ENCODE measurements around the gene FEM1C. TPM values are rescaled to one million over a fixed set of nuclear protein-coding genes. Genes with fewer than 3 reads are reported as not detected.

The FEM1C gene
- total and polyA plus RNA-seq, 10 donors, result 3.1 to 22.7 (median 16.9) TPM

DNA sequence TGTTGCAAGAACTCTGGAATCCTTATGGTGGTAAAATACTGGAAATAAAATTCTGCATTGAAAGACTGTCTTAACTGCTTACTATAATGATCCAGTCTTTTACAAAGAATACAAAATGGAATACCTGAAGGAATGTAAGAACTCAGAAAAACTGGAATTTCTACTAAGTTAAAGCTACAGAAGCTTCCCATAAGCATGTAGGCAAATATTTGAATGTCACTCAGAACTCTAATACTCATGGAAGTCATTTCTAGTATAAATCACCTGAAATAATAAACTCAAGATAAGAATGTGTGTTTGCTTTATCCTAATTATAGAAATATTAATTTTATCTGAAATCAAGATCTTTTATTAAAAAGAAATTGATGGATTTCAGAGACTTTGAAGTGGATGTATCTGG lies 54.8 kb downstream of the FEM1C start:
- Histone ChIP-seq H3K4me1 (peaks cover 0 to 15% (median 0%) of the 10 kb centered on the region in 6 donors), H3K4me3 (no peak overlapping the region), H3K27ac (no peak overlapping the region), H3K9me3 (no peaks in the 10 kb centered on the region), H3K27me3 (replicated peaks in 1 of 7) (peaks cover 0 to 32% (median 0%) of the 10 kb centered on the region in 7 donors), H3K36me3 (no peaks in the 10 kb centered on the region)
- TF ChIP-seq POLR2AphosphoS5 (IDR thresholded peaks at IDR 0.05) (no peak), POLR2A (IDR thresholded peaks at IDR 0.05) (no peak)
- TF ChIP-seq, protein P1, sequence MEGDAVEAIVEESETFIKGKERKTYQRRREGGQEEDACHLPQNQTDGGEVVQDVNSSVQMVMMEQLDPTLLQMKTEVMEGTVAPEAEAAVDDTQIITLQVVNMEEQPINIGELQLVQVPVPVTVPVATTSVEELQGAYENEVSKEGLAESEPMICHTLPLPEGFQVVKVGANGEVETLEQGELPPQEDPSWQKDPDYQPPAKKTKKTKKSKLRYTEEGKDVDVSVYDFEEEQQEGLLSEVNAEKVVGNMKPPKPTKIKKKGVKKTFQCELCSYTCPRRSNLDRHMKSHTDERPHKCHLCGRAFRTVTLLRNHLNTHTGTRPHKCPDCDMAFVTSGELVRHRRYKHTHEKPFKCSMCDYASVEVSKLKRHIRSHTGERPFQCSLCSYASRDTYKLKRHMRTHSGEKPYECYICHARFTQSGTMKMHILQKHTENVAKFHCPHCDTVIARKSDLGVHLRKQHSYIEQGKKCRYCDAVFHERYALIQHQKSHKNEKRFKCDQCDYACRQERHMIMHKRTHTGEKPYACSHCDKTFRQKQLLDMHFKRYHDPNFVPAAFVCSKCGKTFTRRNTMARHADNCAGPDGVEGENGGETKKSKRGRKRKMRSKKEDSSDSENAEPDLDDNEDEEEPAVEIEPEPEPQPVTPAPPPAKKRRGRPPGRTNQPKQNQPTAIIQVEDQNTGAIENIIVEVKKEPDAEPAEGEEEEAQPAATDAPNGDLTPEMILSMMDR (IDR thresholded peaks at IDR 0.05 in 8 of 11, conservative IDR thresholded peaks at IDR 0.05 in 3 of 11), result no peak
- no peak for DNase-seq
- intact Hi-C loops (cut with DNase I; ENCODE audit: low total_unique reads), result no loop called here

DNA sequence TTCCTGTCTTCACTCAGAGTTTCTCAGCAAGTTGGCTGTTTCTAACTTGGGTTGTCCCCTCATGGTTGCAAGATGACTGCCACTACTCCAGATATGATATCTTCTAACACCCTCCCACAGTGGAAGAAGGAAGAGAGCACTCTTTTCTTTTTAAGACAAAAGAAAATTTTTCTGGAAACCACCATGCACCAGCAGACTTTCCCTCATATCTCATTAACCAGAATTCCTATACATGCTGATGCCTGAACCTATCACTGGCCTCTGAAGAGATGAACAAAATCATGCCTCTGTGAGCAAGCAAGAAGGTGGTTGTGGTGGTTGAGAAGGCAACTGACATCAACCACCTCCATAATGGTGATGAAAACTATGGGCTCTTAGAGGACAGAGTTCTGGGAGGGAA lies 56.8 kb downstream of the FEM1C start:
- intact Hi-C loops (cut with DNase I; ENCODE audit: low total_unique reads), result no loop called here
- H3K4me1 ChIP-seq, result peaks cover 0 to 8% (median 0%) of the 10 kb centered on the region in 6 donors
- no peaks in the 10 kb centered on the region for H3K36me3 ChIP-seq
- TF ChIP-seq POLR2A (IDR thresholded peaks at IDR 0.05), result no peak
- no peak for TF ChIP-seq POLR2AphosphoS5 (IDR thresholded peaks at IDR 0.05)
- TF ChIP-seq, protein P1 (IDR thresholded peaks at IDR 0.05 in 8 of 11, conservative IDR thresholded peaks at IDR 0.05 in 3 of 11), result no peak
- no peak overlapping the region for H3K4me3 ChIP-seq
- H3K27ac ChIP-seq, result no peak overlapping the region
- DNase-seq, result no peak
- H3K9me3 ChIP-seq, result no peaks in the 10 kb centered on the region
- H3K27me3 ChIP-seq (replicated peaks in 1 of 7), result peaks cover 0 to 16% (median 0%) of the 10 kb centered on the region in 7 donors

DNA sequence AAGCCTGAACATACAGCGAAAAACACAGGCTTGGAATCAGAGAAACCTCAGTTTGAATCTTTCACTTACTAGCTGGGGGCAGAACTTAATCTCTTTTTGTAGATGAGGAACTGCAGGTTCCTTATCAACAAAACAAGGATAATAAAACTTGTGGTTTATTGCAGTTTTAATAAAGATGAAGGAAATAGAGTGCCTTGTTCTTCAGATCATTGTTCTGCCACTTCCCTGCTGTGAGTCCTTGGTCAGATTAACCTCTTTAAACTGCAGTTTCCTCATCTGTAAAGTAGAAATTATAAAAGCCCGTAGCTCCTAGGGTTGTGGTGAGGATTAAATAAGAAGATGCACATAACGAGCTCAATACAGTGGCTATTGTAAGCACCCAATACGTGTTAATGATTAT lies 57.4 kb downstream of the FEM1C start:
- WGBS, 5 donors, result 52 to 70% (median 55%) methylated on average over 4 of the region's 4 CpGs
- Histone ChIP-seq H3K27me3 (replicated peaks in 1 of 7) (peaks cover 0 to 10% (median 0%) of the 10 kb centered on the region in 7 donors), H3K4me1 (peaks cover 0 to 3% (median 0%) of the 10 kb centered on the region in 6 donors), H3K27ac (no peak overlapping the region), H3K4me3 (no peak overlapping the region), H3K36me3 (no peaks in the 10 kb centered on the region), H3K9me3 (no peaks in the 10 kb centered on the region)
- intact Hi-C loops (cut with DNase I; ENCODE audit: low total_unique reads), result no loop called here
- DNase-seq, result no peak
- TF ChIP-seq, protein P1 (IDR thresholded peaks at IDR 0.05 in 8 of 11, conservative IDR thresholded peaks at IDR 0.05 in 3 of 11), result no peak
- TF ChIP-seq POLR2A (IDR thresholded peaks at IDR 0.05) (no peak), POLR2AphosphoS5 (IDR thresholded peaks at IDR 0.05) (no peak)

DNA sequence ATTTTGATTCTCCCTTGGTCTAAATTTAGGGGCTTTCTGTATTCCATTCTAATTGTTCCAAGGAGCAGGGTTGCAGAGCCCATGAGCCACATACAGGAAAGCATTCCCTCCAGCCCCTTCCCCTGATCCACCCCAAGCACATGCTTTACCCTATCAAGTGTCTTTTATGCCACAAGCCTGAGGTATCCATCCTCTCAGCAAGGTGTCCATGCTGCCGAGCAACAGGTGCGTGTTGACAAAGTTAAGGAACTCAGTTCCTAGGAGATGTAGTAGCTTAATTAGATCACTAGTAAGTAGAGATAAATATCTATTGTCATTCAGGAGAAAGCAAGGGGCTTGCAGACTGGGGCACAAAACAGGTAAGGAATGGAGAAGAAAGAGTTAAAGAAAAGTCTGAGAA lies 57.8 kb downstream of the FEM1C start:
- 93 to 98% (median 95%) methylated on average over 2 of the region's 2 CpGs for WGBS, 5 donors
- intact Hi-C loops (cut with DNase I; ENCODE audit: low total_unique reads), result no loop called here

More for the DNA sequence above, 57.8 kb downstream of the FEM1C start:
- DNase-seq, result no peak
- no peak overlapping the region for H3K4me3 ChIP-seq
- H3K4me1 ChIP-seq, result peaks cover 0 to 3% (median 0%) of the 10 kb centered on the region in 6 donors
- TF ChIP-seq, protein P1 (IDR thresholded peaks at IDR 0.05 in 8 of 11, conservative IDR thresholded peaks at IDR 0.05 in 3 of 11), result no peak
- TF ChIP-seq POLR2AphosphoS5 (IDR thresholded peaks at IDR 0.05) (no peak), POLR2A (IDR thresholded peaks at IDR 0.05) (no peak)
- H3K9me3 ChIP-seq, result no peaks in the 10 kb centered on the region
- H3K36me3 ChIP-seq, result no peaks in the 10 kb centered on the region
- peaks cover 0 to 7% (median 0%) of the 10 kb centered on the region in 7 donors for H3K27me3 ChIP-seq (replicated peaks in 1 of 7)
- no peak overlapping the region for H3K27ac ChIP-seq

Data from spleen (tissue), 11 donors.